ENCODE results near the gene NCL. TPM values are rescaled to one million over a fixed set of nuclear protein-coding genes. Genes with fewer than 3 reads are reported as not detected.

The NCL gene
- polyA plus RNA-seq, 1 of the 3 experiments (the other 2 are of a cell fraction), result 256 TPM

DNA sequence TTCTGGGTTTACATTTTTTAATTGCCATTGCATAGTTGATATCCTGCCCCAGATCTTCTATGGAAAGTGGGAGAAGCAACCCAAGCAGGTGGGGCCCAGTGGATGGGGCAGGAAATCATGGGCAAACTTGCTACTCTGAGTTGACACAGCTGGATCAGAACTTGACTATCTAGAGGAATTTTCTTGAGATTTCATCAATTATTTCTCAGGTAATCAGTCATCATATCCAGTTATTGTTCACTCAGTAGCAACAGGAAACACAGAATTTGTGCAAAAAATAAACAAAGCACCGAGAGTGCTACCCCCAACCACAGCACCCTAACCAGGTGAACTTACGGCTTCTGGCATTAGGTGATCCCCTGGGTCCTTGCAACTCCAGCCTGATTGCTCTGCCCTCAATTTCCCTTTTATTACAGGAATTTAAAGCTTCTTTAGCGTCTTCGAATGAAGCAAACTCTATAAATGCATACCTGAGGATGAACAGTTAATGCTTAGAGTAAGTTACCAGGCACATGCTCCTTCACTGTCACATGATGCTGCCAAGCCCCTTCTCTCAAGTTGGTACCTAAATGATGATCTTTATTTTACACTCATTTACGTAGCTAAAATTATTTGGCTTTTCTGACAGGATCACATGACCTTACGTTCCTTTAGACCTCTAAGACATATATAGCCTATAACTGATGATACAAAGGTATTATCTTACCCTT, 7.8 kb downstream of the NCL start (continued):
- TF ChIP-seq EZH2phosphoT487 (IDR thresholded peaks at IDR 0.05; ENCODE audit: borderline replicate concordance, low read depth) (no peak), SIN3A (IDR thresholded peaks at IDR 0.05; ENCODE audit: borderline replicate concordance, low read depth, low read length) (no peak), FOXM1 (IDR thresholded peaks at IDR 0.05; ENCODE audit: low read depth) (no peak), TEAD4 (IDR thresholded peaks at IDR 0.05; ENCODE audit: borderline replicate concordance, insufficient read depth) (no peak), PBX3 (IDR thresholded peaks at IDR 0.05) (no peak)
- TF ChIP-seq, protein P1, sequence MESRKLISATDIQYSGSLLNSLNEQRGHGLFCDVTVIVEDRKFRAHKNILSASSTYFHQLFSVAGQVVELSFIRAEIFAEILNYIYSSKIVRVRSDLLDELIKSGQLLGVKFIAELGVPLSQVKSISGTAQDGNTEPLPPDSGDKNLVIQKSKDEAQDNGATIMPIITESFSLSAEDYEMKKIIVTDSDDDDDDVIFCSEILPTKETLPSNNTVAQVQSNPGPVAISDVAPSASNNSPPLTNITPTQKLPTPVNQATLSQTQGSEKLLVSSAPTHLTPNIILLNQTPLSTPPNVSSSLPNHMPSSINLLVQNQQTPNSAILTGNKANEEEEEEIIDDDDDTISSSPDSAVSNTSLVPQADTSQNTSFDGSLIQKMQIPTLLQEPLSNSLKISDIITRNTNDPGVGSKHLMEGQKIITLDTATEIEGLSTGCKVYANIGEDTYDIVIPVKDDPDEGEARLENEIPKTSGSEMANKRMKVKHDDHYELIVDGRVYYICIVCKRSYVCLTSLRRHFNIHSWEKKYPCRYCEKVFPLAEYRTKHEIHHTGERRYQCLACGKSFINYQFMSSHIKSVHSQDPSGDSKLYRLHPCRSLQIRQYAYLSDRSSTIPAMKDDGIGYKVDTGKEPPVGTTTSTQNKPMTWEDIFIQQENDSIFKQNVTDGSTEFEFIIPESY (IDR thresholded peaks at IDR 0.05; ENCODE audit: borderline replicate concordance, low read depth), result no peak

DNA sequence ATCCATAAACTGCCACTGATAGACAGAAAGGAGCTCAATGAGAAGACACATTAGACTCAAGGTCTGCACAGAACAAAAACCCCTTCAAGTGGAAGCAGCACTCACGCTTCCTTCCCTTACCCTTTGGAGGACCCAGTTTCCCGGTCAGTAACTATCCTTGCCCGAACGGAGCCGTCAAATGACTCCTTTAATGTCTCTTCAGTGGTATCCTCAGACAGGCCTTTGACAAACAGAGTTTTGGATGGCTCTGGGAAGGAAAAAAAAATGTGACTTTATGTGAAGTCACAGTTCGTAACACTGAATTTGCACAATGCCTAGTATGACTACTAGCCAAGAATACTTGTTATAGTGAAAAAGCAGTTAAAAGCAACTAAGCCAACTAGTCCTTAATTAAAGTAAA, 8.4 kb downstream of the NCL start:
- H3K36me3 ChIP-seq (replicated peaks in 1 of 2; ENCODE audit: control insufficient read depth in 1 of 2, insufficient read depth in 2 of 2, low read length in 1 of 2), result peaks cover 70 to 81% of the 10 kb centered on the region in 2 experiments
- H3K27me3 ChIP-seq (ENCODE audit: insufficient read depth), result no peaks in the 10 kb centered on the region
- H3K4me1 ChIP-seq (ENCODE audit: control insufficient read depth in 1 of 2, insufficient read depth in 2 of 2, low read depth in 1 of 2, low read length in 1 of 2), result no peaks in the 10 kb centered on the region; a peak in 1 of 4 replicates
- TF ChIP-seq MEF2A (IDR thresholded peaks at IDR 0.05; ENCODE audit: borderline replicate concordance, low read depth), result no peak
- TF ChIP-seq REST (IDR thresholded peaks at IDR 0.05; ENCODE audit: low read depth, low read length), result no peak
- TF ChIP-seq, protein P1 (IDR thresholded peaks at IDR 0.05; ENCODE audit: borderline replicate concordance, low read depth), result no peak
- no peak for TF ChIP-seq POLR2AphosphoS5 (IDR thresholded peaks at IDR 0.05; ENCODE audit: low read depth, low read length)
- no peak for TF ChIP-seq NFIC (IDR thresholded peaks at IDR 0.05; ENCODE audit: borderline replicate concordance)
- TF ChIP-seq ELF1 (IDR thresholded peaks at IDR 0.05), result no peak
- TF ChIP-seq TEAD4 (IDR thresholded peaks at IDR 0.05; ENCODE audit: borderline replicate concordance, insufficient read depth), result no peak
- no peak for TF ChIP-seq RAD21 (IDR thresholded peaks at IDR 0.05; ENCODE audit: low read length)
- TF ChIP-seq JUND (IDR thresholded peaks at IDR 0.05), result no peak
- TF ChIP-seq RCOR1 (IDR thresholded peaks at IDR 0.05; ENCODE audit: low read length), result no peak
- no peak for TF ChIP-seq EP300 (IDR thresholded peaks at IDR 0.05; ENCODE audit: borderline replicate concordance in 1 of 2, low read depth in 1 of 2, low read length in 1 of 2)
- TF ChIP-seq SIN3A (IDR thresholded peaks at IDR 0.05; ENCODE audit: borderline replicate concordance, low read depth, low read length), result no peak
- no peak for TF ChIP-seq GATA2 (CRISPR knock-in tag; IDR thresholded peaks at IDR 0.05)
- TF ChIP-seq FOXM1 (IDR thresholded peaks at IDR 0.05; ENCODE audit: low read depth), result no peak
- no peaks in the 10 kb centered on the region for H3K9me2 ChIP-seq
- H3K79me2 ChIP-seq (ENCODE audit: insufficient read depth), result peaks cover 42% of the 10 kb centered on the region
- no peak overlapping the region for H2AFZ ChIP-seq (ENCODE audit: low read depth)
- H3K27ac ChIP-seq (ENCODE audit: low read depth in 2 of 2, low read length in 1 of 2), result no peak overlapping the region; a peak in 1 of 4 replicates
- peaks cover 77% of the 10 kb centered on the region for H3F3A ChIP-seq (replicated peaks; ENCODE audit: insufficient read depth)
- H3K4me3 ChIP-seq (ENCODE audit: low read depth in 2 of 2, low read length in 1 of 2), result no peak overlapping the region
- no peak overlapping the region for H3K9ac ChIP-seq
- WGBS (ENCODE audit: low lambda C conversion rate), result 95% methylated on average over 6 of the region's 6 CpGs
- ChIA-PET POLR2A (interaction anchor here (5.1 kb wide), 1 partner anchor 8 kb away, joined by 59 read pairs; the partner anchor contains the start of gene NCL), CTCF (interaction anchor here (0.8 to 6.3 kb wide), 4 partner anchors 9 to 228 kb away, joined by 3 to 115 read pairs (median 5); partner anchors contain the start of gene NCL)
- H3K9me3 ChIP-seq, result no peaks in the 10 kb centered on the region
- no peak overlapping the region for H3K4me2 ChIP-seq
- no peak for DNase-seq
- peaks cover 12% of the 10 kb centered on the region for H4K20me1 ChIP-seq (ENCODE audit: insufficient read depth)
